ENCODE results near the gene SERPINA6. TPM values are rescaled to one million over a fixed set of nuclear protein-coding genes. Genes with fewer than 3 reads are reported as not detected.
"Not testable (repeated sequence)": the region's sequence is repeated elsewhere in the genome, so short reads cannot be mapped to it uniquely, and the experiment has no call there.

SERPINA6 gene
- polyA plus RNA-seq (2013, experiment 1 of 2): not detected
- polyA plus RNA-seq (2013, experiment 2 of 2): not detected

DNA sequence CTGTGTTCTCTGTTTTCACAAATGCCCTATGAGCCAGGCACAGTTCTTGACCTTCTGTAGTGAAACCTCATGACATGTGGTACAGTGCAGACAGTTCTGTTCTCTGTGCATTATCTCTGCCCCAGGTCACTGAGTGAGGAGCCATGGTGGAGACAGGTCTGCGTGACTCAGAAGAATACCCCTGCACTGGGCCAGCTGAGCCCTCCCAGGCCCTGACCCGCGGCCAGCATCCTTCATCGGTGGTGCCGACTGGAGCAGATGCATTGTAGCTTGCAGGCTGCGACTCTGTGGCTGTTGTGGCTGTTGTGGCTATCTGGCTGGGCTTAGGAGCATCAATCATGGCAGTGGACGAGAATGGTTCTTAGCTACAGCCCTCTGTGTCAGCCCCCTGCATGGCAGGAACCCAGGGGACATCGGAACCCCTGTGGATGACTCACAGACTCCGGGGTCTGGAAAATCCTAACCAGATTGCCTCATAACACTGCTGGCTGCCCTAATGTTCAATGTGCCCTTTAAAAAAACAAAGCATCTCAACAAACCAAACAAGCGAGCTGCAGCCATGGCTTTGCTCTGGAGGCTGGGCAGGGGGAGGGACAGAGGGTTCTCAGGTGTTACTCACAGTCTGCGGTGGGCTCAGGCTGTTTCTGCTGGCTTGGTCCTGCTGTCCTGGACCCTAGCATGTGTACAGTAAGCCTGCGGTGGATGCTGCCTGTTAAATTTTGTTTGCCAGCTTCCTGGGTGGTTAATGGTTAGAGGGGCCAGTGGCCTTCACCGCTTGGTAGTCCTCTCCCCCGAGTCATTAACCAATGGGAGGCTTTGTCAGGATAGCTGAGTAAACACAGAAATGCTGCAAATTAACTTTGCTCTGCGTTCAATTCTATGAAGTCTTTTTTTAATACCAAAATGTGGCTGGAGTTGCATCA, at the start of gene SERPINA6:
Gene SERPINA6 (minus strand): TSS at position 689 of the 923 bp plus-strand sequence. CDS start 8,688 bp downstream, outside the sequence.
- no peak for DNase-seq
- Histone ChIP-seq H4K8ac (ENCODE audit: low read depth, low read length) (no peak within 1 kb of the TSS), H3K4me1 (ENCODE audit: control insufficient read depth, low read depth, low read length) (peaks cover 2% of the 10 kb centered on the region), H3K4me3 (ENCODE audit: low read length) (no peak within 1 kb of the TSS), H3K79me2 (ENCODE audit: control insufficient read depth, insufficient read depth, low read length) (no peaks in the 10 kb centered on the region), H2BK15ac (replicated peaks; ENCODE audit: low read depth) (no peak within 1 kb of the TSS), H3K27ac (ENCODE audit: low read depth, low read length) (no peak within 1 kb of the TSS), H3K79me1 (ENCODE audit: low read length) (no peaks in the 10 kb centered on the region), H4K5ac (ENCODE audit: low read length) (no peak within 1 kb of the TSS), H3K18ac (ENCODE audit: low read length) (no peak within 1 kb of the TSS), H2BK120ac (ENCODE audit: low read depth, low read length) (no peak within 1 kb of the TSS), H2AK5ac (ENCODE audit: low read length) (no peak within 1 kb of the TSS), H3K23ac (ENCODE audit: low read length) (no peak within 1 kb of the TSS), H3K4me2 (ENCODE audit: low read length) (no peak within 1 kb of the TSS), H3K4ac (ENCODE audit: low read depth, low read length) (no peak within 1 kb of the TSS), H2BK5ac (ENCODE audit: low read length) (no peak within 1 kb of the TSS), H3K9ac (ENCODE audit: low read length) (no peak within 1 kb of the TSS), H3K56ac (ENCODE audit: low read length) (no peak within 1 kb of the TSS), H3K27me3 (ENCODE audit: insufficient read depth, low read length, poor library complexity) (no peaks in the 10 kb centered on the region), H3K36me3 (ENCODE audit: control insufficient read depth, insufficient read depth, low read length) (no peaks in the 10 kb centered on the region)
- no CpG with 5 or more reads among the region's 15 CpGs for WGBS (ENCODE audit: extremely low coverage, insufficient coverage, low lambda C conversion rate)

DNA sequence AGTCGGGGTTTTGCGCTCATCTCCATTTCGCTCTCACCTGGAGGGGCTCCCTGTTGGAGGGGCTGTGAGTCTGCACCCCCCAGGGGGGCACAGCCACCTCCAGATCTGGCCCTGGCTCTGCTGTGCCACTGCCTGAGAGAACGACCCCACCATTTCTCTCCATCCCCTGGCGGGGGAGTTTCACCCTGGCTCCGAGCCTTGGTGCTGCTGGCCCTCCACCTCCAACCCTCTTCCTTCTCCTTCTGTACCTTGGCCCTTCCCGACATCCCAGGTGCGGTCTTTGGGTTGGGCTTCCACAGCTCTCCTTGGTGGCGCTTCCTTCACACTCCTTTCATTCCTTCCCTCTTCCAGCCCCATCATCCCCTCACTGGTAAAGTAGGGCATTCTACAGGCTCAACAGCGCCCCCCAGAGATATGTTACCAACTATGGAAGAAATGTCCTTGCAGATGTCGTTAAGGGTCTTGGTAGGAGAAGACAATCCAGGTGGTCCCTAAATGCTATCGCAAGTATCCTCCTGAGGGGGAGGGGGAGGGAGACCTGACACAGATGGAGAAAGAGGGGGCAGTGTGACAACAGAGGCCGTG, 49.0 kb upstream of the SERPINA6 start:
- no peak overlapping the region for H2BK5ac ChIP-seq (ENCODE audit: low read length)
- no peak overlapping the region for H2AK5ac ChIP-seq (ENCODE audit: low read length)
- no peak overlapping the region for H2BK120ac ChIP-seq (ENCODE audit: low read depth, low read length)
- H3K27ac ChIP-seq (ENCODE audit: low read depth, low read length): no peak overlapping the region
- peak; percentile 58 for DNase-seq
- no peaks in the 10 kb centered on the region for H3K36me3 ChIP-seq (ENCODE audit: control insufficient read depth, insufficient read depth, low read length)
- H3K4me2 ChIP-seq (ENCODE audit: low read length): no peak overlapping the region
- H3K23ac ChIP-seq (ENCODE audit: low read length): no peak overlapping the region
- no peak overlapping the region for H3K56ac ChIP-seq (ENCODE audit: low read length)
- H3K9ac ChIP-seq (ENCODE audit: low read length): no peak overlapping the region
- H3K27me3 ChIP-seq (ENCODE audit: insufficient read depth, low read length, poor library complexity): no peaks in the 10 kb centered on the region
- H3K4ac ChIP-seq (ENCODE audit: low read depth, low read length): no peak overlapping the region
- H3K4me1 ChIP-seq (ENCODE audit: control insufficient read depth, low read depth, low read length): peaks cover 3% of the 10 kb centered on the region
- no peak overlapping the region for H4K8ac ChIP-seq (ENCODE audit: low read depth, low read length)
- no CpG with 5 or more reads among the region's 13 CpGs for WGBS (ENCODE audit: extremely low coverage, insufficient coverage, low lambda C conversion rate)
- no peaks in the 10 kb centered on the region for H3K79me2 ChIP-seq (ENCODE audit: control insufficient read depth, insufficient read depth, low read length)
- H2BK15ac ChIP-seq (replicated peaks; ENCODE audit: low read depth): no peak overlapping the region
- H3K4me3 ChIP-seq (ENCODE audit: low read length): no peak overlapping the region
- no peaks in the 10 kb centered on the region for H3K79me1 ChIP-seq (ENCODE audit: low read length)
- H3K18ac ChIP-seq (ENCODE audit: low read length): no peak overlapping the region
- no peak overlapping the region for H4K5ac ChIP-seq (ENCODE audit: low read length)

DNA sequence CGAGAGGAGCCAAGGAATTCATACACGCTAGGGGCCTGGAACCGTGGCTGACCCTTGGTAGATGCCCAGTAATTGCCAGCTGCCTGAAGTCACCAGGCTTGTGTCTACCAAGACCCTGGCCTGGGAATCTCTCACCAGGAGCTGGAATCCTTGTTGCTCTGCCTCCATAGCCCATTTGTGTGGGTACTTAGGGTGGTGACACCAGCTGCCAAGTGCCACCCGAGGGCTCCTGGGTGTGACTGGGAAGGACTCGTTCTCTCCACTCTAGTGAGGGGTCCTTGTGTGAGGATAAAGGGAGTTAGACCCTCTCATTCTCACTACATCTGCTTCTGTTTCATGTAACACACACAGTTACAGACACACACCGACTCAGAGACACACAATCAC, 47.4 kb upstream of the SERPINA6 start:
- Histone ChIP-seq H2BK5ac (ENCODE audit: low read length) (no peak overlapping the region), H3K4me1 (ENCODE audit: control insufficient read depth, low read depth, low read length) (peaks cover 3% of the 10 kb centered on the region), H3K27ac (ENCODE audit: low read depth, low read length) (no peak overlapping the region), H2AK5ac (ENCODE audit: low read length) (no peak overlapping the region), H2BK15ac (replicated peaks; ENCODE audit: low read depth) (no peak overlapping the region), H3K4me3 (ENCODE audit: low read length) (no peak overlapping the region), H3K23ac (ENCODE audit: low read length) (no peak overlapping the region), H3K18ac (ENCODE audit: low read length) (no peak overlapping the region), H3K27me3 (ENCODE audit: insufficient read depth, low read length, poor library complexity) (no peaks in the 10 kb centered on the region), H3K4me2 (ENCODE audit: low read length) (no peak overlapping the region), H3K36me3 (ENCODE audit: control insufficient read depth, insufficient read depth, low read length) (no peaks in the 10 kb centered on the region), H2BK120ac (ENCODE audit: low read depth, low read length) (no peak overlapping the region), H3K9ac (ENCODE audit: low read length) (no peak overlapping the region), H4K8ac (ENCODE audit: low read depth, low read length) (no peak overlapping the region), H4K5ac (ENCODE audit: low read length) (no peak overlapping the region), H3K79me1 (ENCODE audit: low read length) (no peaks in the 10 kb centered on the region), H3K4ac (ENCODE audit: low read depth, low read length) (no peak overlapping the region), H3K79me2 (ENCODE audit: control insufficient read depth, insufficient read depth, low read length) (no peaks in the 10 kb centered on the region), H3K56ac (ENCODE audit: low read length) (no peak overlapping the region)
- no peak for DNase-seq
- no CpG with 5 or more reads among the region's 6 CpGs for WGBS (ENCODE audit: extremely low coverage, insufficient coverage, low lambda C conversion rate)

GRCh38 chr14:94369766-94370523, 46.8 kb upstream of the SERPINA6 start:
- H3K23ac ChIP-seq (ENCODE audit: low read length); DNase-seq; H3K79me2 ChIP-seq (ENCODE audit: control insufficient read depth, insufficient read depth, low read length); H3K4ac ChIP-seq (ENCODE audit: low read depth, low read length); H3K27me3 ChIP-seq (ENCODE audit: insufficient read depth, low read length, poor library complexity); H3K4me1 ChIP-seq (ENCODE audit: control insufficient read depth, low read depth, low read length); H3K4me3 ChIP-seq (ENCODE audit: low read length); H3K27ac ChIP-seq (ENCODE audit: low read depth, low read length); H4K5ac ChIP-seq (ENCODE audit: low read length); H3K79me1 ChIP-seq (ENCODE audit: low read length); H4K8ac ChIP-seq (ENCODE audit: low read depth, low read length); H2BK15ac ChIP-seq (replicated peaks; ENCODE audit: low read depth); H2BK120ac ChIP-seq (ENCODE audit: low read depth, low read length); H3K56ac ChIP-seq (ENCODE audit: low read length); H3K9ac ChIP-seq (ENCODE audit: low read length); H2AK5ac ChIP-seq (ENCODE audit: low read length); H3K36me3 ChIP-seq (ENCODE audit: control insufficient read depth, insufficient read depth, low read length); H3K4me2 ChIP-seq (ENCODE audit: low read length); H2BK5ac ChIP-seq (ENCODE audit: low read length); H3K18ac ChIP-seq (ENCODE audit: low read length): not testable (repeated sequence)
- no CpG with 5 or more reads among the region's 22 CpGs for WGBS (ENCODE audit: extremely low coverage, insufficient coverage, low lambda C conversion rate)

DNA sequence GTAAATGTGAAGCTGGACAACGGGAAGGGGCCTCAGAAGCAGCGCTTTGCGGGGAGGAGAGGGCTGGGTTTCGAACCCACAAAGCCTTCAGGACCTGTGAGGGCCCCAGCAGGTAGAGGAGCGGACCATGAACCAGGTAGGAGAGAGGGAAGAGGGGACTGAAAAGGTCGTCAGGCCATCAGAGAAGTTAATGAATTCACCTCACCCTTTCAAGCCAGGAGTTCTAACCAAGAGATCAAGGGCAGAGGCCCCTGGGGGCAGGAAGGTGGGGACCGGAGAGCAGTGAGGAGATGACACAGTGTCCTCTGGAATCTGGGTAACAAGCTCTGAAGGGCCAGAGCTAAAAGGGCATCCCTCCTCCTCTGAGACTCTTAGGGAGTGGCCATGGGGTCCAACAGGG, 45.8 kb upstream of the SERPINA6 start:
- Histone ChIP-seq H3K9ac (ENCODE audit: low read length) (no peak overlapping the region), H3K79me2 (ENCODE audit: control insufficient read depth, insufficient read depth, low read length) (no peaks in the 10 kb centered on the region), H3K4me2 (ENCODE audit: low read length) (no peak overlapping the region), H3K18ac (ENCODE audit: low read length) (no peak overlapping the region), H3K23ac (ENCODE audit: low read length) (no peak overlapping the region), H3K4me1 (ENCODE audit: control insufficient read depth, low read depth, low read length) (no peaks in the 10 kb centered on the region), H2BK15ac (replicated peaks; ENCODE audit: low read depth) (no peak overlapping the region), H3K4me3 (ENCODE audit: low read length) (no peak overlapping the region), H2AK5ac (ENCODE audit: low read length) (no peak overlapping the region), H3K27me3 (ENCODE audit: insufficient read depth, low read length, poor library complexity) (no peaks in the 10 kb centered on the region), H2BK5ac (ENCODE audit: low read length) (no peak overlapping the region), H3K4ac (ENCODE audit: low read depth, low read length) (no peak overlapping the region), H4K8ac (ENCODE audit: low read depth, low read length) (no peak overlapping the region), H3K56ac (ENCODE audit: low read length) (no peak overlapping the region), H2BK120ac (ENCODE audit: low read depth, low read length) (no peak overlapping the region), H4K5ac (ENCODE audit: low read length) (no peak overlapping the region), H3K27ac (ENCODE audit: low read depth, low read length) (no peak overlapping the region), H3K79me1 (ENCODE audit: low read length) (no peaks in the 10 kb centered on the region), H3K36me3 (ENCODE audit: control insufficient read depth, insufficient read depth, low read length) (no peaks in the 10 kb centered on the region)
- DNase-seq: no peak
- WGBS (ENCODE audit: extremely low coverage, insufficient coverage, low lambda C conversion rate): no CpG with 5 or more reads among the region's 7 CpGs

All from mesendoderm (in vitro differentiated cells).